A549 (cell line): Measurements from ENCODE around the gene SLC16A6. TPM values are rescaled to one million over a fixed set of nuclear protein-coding genes. Genes with fewer than 3 reads are reported as not detected.
"Not testable (repeated sequence)": the region's sequence is repeated elsewhere in the genome, so short reads cannot be mapped to it uniquely, and the experiment has no call there.

Experiments
- ATAC-seq, 2 experiments: fragments of 200-7000 bp in 1 of 2; fragments of >200 bp in 1 of 2; cut with Nextera tagmentation in 1 of 2; cut with Tn5 transposase in 1 of 2; 3 replicates each; pipeline versions ENCODE4 v1.8.0 to v1.9.1; 2018 to 2020; ENCODE audit warnings: mild to moderate bottlenecking in 1 of 2, moderate library complexity in 1 of 2
- CTCF ChIA-PET: fragments of 300-600 bp; sonication (Branson Sonifier 250); formaldehyde crosslinking; extraction: SDS; loops from one replicate; lab custom pipeline; 2021; ENCODE audit warnings: antibody characterized with exemption, inconsistent platforms; lab: Yijun Ruan, JAX
- POLR2A ChIA-PET: fragments of 350-600 bp; formaldehyde crosslinking; extraction: SDS; loops from one replicate; lab custom pipeline; 2021; ENCODE audit warnings: antibody characterized with exemption, inconsistent platforms; lab: Yijun Ruan, JAX
- DNase-seq, 2 experiments: peaks; one replicate each; pipeline versions ENCODE4 v3.0.0 to v3.0.0-alpha.2; 2011 to 2016; ENCODE audit warnings: low read depth in 1 of 2, low spot score in 1 of 2
- FAIRE-seq: peaks from 2 replicates; lab custom pipeline; 2011; peaks lifted over from hg19 to GRCh38; lab: Jason Lieb, UNC
- H3K27ac ChIP-seq, 2 experiments: fragments of >200 bp; sonication (Bioruptor Twin); formaldehyde crosslinking; 3 replicates each; pipeline ENCODE4 v1.5.1; 2016 to 2017
- H3K4me1 ChIP-seq: fragments of >200 bp; sonication (Bioruptor Twin); formaldehyde crosslinking; 3 replicates; pipeline ENCODE4 v1.6.1; 2016
- H3K4me2 ChIP-seq: fragments of >200 bp; sonication (Bioruptor Twin); formaldehyde crosslinking; 3 replicates; pipeline ENCODE4 v1.6.1; 2016
- H3K4me3 ChIP-seq: fragments of >200 bp; sonication (Bioruptor Twin); formaldehyde crosslinking; 3 replicates; pipeline ENCODE4 v1.5.1; 2016
- H3K9me3 ChIP-seq: fragments of >200 bp; sonication (Bioruptor Twin); formaldehyde crosslinking; 3 replicates; pipeline ENCODE4 v1.6.1; 2016
- CBX2 ChIP-seq: fragments of 200-600 bp; sonication (generic); IDR thresholded peaks from 2 replicates; pipeline ENCODE4 v1.6.1; 2016; ENCODE audit warnings: low read depth, mild to moderate bottlenecking, borderline replicate concordance
- CEBPB ChIP-seq, 2 experiments: fragments of >200 bp in 1 of 2; sonication (Bioruptor Twin) in 1 of 2; formaldehyde crosslinking in 1 of 2; IDR thresholded peaks; 2 replicates each; pipeline ENCODE4 v1.6.1; 2012 to 2016
- CHD4 ChIP-seq: fragments of 200-600 bp; sonication (generic); IDR thresholded peaks from 2 replicates; pipeline ENCODE4 v1.6.1; 2016; ENCODE audit warnings: antibody characterized with exemption, mild to moderate bottlenecking, borderline replicate concordance
- EP300 ChIP-seq, 2 experiments: fragments of >200 bp; sonication (Bioruptor Twin); formaldehyde crosslinking; IDR thresholded peaks; 2 replicates in 1 of 2; 3 replicates in 1 of 2; pipeline ENCODE4 v1.6.1; 2016 to 2017
- ESRRA ChIP-seq: fragments of 150-350 bp; IDR thresholded peaks from 2 replicates; pipeline ENCODE4 v1.6.1; 2014; ENCODE audit warnings: mild to moderate bottlenecking, low read length, borderline replicate concordance
- FOXS1 ChIP-seq: fragments of 250-450 bp; sonication (Bioruptor Pico); IDR thresholded peaks from 2 replicates; pipeline ENCODE4 v1.5.0; 2020; ENCODE audit warnings: mild to moderate bottlenecking, moderate library complexity
- HDAC2 ChIP-seq: fragments of 200-600 bp; sonication (generic); IDR thresholded peaks from 2 replicates; pipeline ENCODE4 v1.6.1; 2016
- HEYL ChIP-seq: fragments of 250-450 bp; sonication (Bioruptor Pico); IDR thresholded peaks from 2 replicates; pipeline ENCODE4 v1.8.0; 2021; ENCODE audit warnings: mild to moderate bottlenecking, moderate library complexity
- HOXB13 ChIP-seq: fragments of 250-450 bp; sonication (Bioruptor Pico); IDR thresholded peaks from 2 replicates; pipeline ENCODE4 v1.5.0; 2020; ENCODE audit warnings: low read depth, mild to moderate bottlenecking, moderate library complexity
- HOXB5 ChIP-seq: fragments of 250-450 bp; sonication (Bioruptor Pico); IDR thresholded peaks from 2 replicates; pipeline ENCODE4 v1.5.0; 2020; ENCODE audit warnings: mild to moderate bottlenecking, moderate library complexity
- KDM5A ChIP-seq: fragments of 200-600 bp; sonication (generic); IDR thresholded peaks from 2 replicates; pipeline ENCODE4 v1.6.1; 2016; ENCODE audit warnings: antibody characterized with exemption, mild to moderate bottlenecking
- MAFK ChIP-seq: fragments of 450-650 bp; IDR thresholded peaks from 2 replicates; pipeline ENCODE4 v1.6.1; 2014; ENCODE audit not compliant: partially characterized antibody
- MYC ChIP-seq: IDR thresholded peaks from 2 replicates; pipeline ENCODE4 v1.6.1; 2012; ENCODE audit warnings: mild to moderate bottlenecking, inconsistent platforms, low read length, improper control_type of control experiment, borderline replicate concordance
- PHF8 ChIP-seq: fragments of 200-600 bp; sonication (generic); IDR thresholded peaks from 2 replicates; pipeline ENCODE4 v1.6.1; 2016; ENCODE audit warnings: low read depth, mild to moderate bottlenecking, antibody characterized with exemption, moderate library complexity, borderline replicate concordance
- POLR2AphosphoS2 ChIP-seq: conservative IDR thresholded peaks from 2 replicates; pipeline ENCODE4 v1.6.1; 2012; ENCODE audit warnings: low read length, improper control_type of control experiment, inconsistent platforms
- RAD21 ChIP-seq, 2 experiments: fragments of >200 bp in 1 of 2; sonication (Bioruptor Twin) in 1 of 2; formaldehyde crosslinking in 1 of 2; IDR thresholded peaks in 1 of 2; conservative IDR thresholded peaks in 1 of 2; 2 replicates in 1 of 2; 3 replicates in 1 of 2; pipeline ENCODE4 v1.6.1; 2012 to 2018; ENCODE audit warnings: inconsistent platforms in 1 of 2
- RARB ChIP-seq: fragments of 250-450 bp; sonication (Bioruptor Pico); IDR thresholded peaks from 2 replicates; pipeline ENCODE4 v1.8.0; 2021; ENCODE audit warnings: mild to moderate bottlenecking, moderate library complexity
- RNF2 ChIP-seq: fragments of 200-600 bp; sonication (generic); IDR thresholded peaks from 2 replicates; pipeline ENCODE4 v1.6.1; 2016; ENCODE audit warnings: low read depth, mild to moderate bottlenecking, antibody characterized with exemption, moderate library complexity, borderline replicate concordance
- SMC3 ChIP-seq: fragments of >200 bp; sonication (Bioruptor Twin); formaldehyde crosslinking; IDR thresholded peaks from 3 replicates; pipeline ENCODE4 v1.6.1; 2018; ENCODE audit warnings: inconsistent platforms
- ZFP36 ChIP-seq: fragments of 450-650 bp; IDR thresholded peaks from 2 replicates; pipeline ENCODE4 v1.6.1; 2014; ENCODE audit warnings: borderline replicate concordance; ENCODE audit not compliant: partially characterized antibody
- WGBS: methylation state at CpG from one replicate; pipeline ENCODE4 v1.1.6; 2017; ENCODE audit errors: missing lambda C conversion rate; 5-methylcytosine and 5-hydroxymethylcytosine counted together
- polyA plus RNA-seq, 4 experiments: library from polyadenylated mRNA; depleted of rRNA in 3 of 4; stranded (reverse); fragments of >200 nt; fragmentation: RNase III in 1 of 4; extraction: RNeasy Plus Mini Kit Qiagen cat#74134 plus additional on column Dnase treatment in 1 of 4; gene quantifications; 2 replicates in 3 of 4; 3 replicates in 1 of 4; pipeline ENCODE4 v1.2.3, GENCODE V29; 2011 to 2017
- TF ChIP-seq, protein P1 (sequence below): IDR thresholded peaks from 2 replicates; pipeline ENCODE4 v1.6.1; 2012; ENCODE audit warnings: low read depth, borderline replicate concordance
- TF ChIP-seq, protein P2 (sequence below): fragments of 250-450 bp; sonication (Bioruptor Pico); IDR thresholded peaks from 2 replicates; pipeline ENCODE4 v1.5.0; 2020; ENCODE audit warnings: low read depth, mild to moderate bottlenecking, moderate library complexity
- TF ChIP-seq, protein P3 (sequence below): fragments of >200 bp; sonication (Bioruptor Twin); formaldehyde crosslinking; IDR thresholded peaks from 3 replicates; pipeline ENCODE4 v1.5.1; 2016
- TF ChIP-seq, protein P4 (sequence below): fragments of >200 bp; sonication (Bioruptor Twin); formaldehyde crosslinking; IDR thresholded peaks from 3 replicates; pipeline ENCODE4 v1.6.1; 2016

SLC16A6 gene
- polyA plus RNA-seq, 2 of the 4 experiments (the other 2 are of a cell fraction), result 0.17 to 0.52 TPM

DNA sequence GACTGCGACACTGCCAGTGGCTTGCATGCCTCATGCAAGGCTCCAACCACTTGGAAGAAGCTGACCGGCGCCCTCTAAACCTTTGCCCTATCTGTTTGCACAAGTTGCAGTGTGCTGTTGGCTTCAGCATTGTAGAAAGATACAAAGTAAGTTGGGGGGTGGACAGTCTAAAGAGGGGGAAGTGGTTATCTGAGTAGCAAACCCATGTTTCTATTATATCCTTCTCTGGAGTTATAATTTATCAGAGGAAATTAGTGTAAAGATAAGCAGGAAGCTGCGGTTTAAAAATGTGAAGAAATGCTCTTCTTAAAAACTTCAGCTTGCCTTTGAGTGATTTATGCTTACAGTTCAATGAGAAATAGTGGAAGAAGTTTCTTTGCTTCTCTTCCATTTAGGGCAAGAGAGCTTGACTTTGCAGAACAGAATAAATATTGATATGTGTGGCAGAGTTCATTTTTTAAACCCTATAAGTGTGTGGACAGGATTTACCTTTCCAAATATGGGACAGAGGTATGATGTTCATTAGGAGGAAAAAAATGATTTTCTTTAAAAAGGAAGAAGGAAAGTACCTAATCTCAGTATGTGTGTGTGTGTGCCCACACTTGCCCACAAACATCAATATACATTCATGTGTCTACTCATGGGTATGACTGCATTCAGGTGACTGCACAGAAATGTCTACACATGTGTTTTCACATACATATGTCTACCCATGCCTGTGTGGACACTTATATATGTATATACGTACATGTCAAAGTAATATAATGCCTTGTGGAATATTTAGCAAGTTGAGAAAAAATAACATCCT, 35.0 kb downstream of the SLC16A6 start:
- DNase-seq (no peak), ATAC-seq (no peak), FAIRE-seq (peak; percentile 81)
- TF ChIP-seq CHD4, result no peak
- no peak for TF ChIP-seq ESRRA
- TF ChIP-seq FOXS1, result no peak
- no peak for TF ChIP-seq RAD21 (conservative IDR thresholded peaks at IDR 0.05 in 1 of 2, IDR thresholded peaks at IDR 0.05 in 1 of 2)
- TF ChIP-seq EP300 (IDR thresholded peaks at IDR 0.05), result no peak
- Histone ChIP-seq H3K27ac (no peak overlapping the region), H3K4me3 (no peak overlapping the region), H3K4me2 (no peak overlapping the region), H3K4me1 (no peaks in the 10 kb centered on the region), H3K9me3 (no peaks in the 10 kb centered on the region)
- ChIA-PET CTCF (interaction anchor here (0.7 to 3.0 kb wide), 2 partner anchors 36 to 144 kb away, joined by 3 to 12 read pairs; no protein-coding TSS in a partner anchor), POLR2A (interaction anchor here (0.7 kb wide), 1 partner anchor 8 kb away, joined by 3 read pairs; no protein-coding TSS in a partner anchor)
- WGBS, result 83% methylated on average over 5 of the region's 5 CpGs

DNA sequence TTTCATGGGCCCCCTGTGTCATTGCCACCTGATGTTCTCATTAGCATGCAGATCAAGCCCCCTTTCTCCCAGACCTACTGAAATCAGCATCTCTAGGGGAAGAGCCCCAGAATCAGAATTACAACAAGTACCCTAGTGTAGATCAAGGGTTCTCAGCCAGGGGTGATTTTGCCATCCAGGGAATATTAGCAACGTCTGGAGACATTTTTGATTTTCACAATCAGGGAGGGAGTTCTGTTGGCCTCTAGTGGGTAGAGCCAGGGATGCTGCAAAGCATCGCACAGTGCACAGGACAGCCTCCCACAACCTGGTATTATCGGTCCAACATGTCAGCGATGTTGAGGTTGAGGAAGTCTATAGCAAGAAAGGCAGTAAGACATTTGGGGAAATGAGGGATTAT, 35.8 kb downstream of the SLC16A6 start:
- H3K4me3 ChIP-seq, result no peak overlapping the region
- no peak for ATAC-seq
- TF ChIP-seq SMC3 (no peak), HOXB13 (no peak), ZFP36 (no peak), HDAC2 (no peak), KDM5A (no peak), PHF8 (no peak), RARB (CRISPR knock-in tag) (no peak), HEYL (no peak), MYC (no peak), HOXB5 (CRISPR knock-in tag) (no peak), RNF2 (no peak)
- TF ChIP-seq, protein P1, sequence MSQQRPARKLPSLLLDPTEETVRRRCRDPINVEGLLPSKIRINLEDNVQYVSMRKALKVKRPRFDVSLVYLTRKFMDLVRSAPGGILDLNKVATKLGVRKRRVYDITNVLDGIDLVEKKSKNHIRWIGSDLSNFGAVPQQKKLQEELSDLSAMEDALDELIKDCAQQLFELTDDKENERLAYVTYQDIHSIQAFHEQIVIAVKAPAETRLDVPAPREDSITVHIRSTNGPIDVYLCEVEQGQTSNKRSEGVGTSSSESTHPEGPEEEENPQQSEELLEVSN, result no peak
- TF ChIP-seq, all 56 proteins: peak for 0
- H3K9me3 ChIP-seq, result no peaks in the 10 kb centered on the region
- DNase-seq (no peak), FAIRE-seq (no peak)
- ChIA-PET CTCF (interaction anchor here (1.2 to 3.0 kb wide), 3 partner anchors 7 to 181 kb away, joined by 7 to 17 read pairs (median 12); no protein-coding TSS in a partner anchor), POLR2A (no interaction called here)
- no peaks in the 10 kb centered on the region for H3K4me1 ChIP-seq
- no peak overlapping the region for H3K4me2 ChIP-seq
- H3K27ac ChIP-seq, result no peak overlapping the region
- WGBS, result 81% methylated on average over 4 of the region's 4 CpGs

DNA sequence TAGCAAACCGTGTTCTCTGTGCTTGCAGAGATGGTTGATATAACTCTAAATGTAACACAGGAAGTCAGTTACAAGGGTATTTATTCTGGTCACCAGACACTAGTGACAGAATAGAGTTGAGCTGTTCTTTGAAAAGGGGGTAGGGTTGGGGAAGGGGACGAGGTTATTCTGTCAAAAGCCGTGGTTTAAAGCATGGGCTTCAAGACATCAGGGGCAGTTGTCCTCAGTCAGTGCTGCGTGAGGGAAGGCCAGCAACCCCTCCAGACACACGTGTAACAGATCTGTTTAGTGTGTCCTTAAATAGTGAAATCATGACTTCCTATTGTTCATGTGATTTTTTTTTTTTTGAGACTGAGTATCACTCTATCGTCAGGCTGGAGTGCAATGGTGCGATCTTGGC, 37.5 kb downstream of the SLC16A6 start:
- H3K27ac ChIP-seq, H3K4me2 ChIP-seq, H3K4me1 ChIP-seq, POLR2A ChIA-PET, H3K9me3 ChIP-seq, H3K4me3 ChIP-seq, ATAC-seq, DNase-seq, FAIRE-seq: not testable (repeated sequence)
- WGBS, result 91% methylated on average over 7 of the region's 7 CpGs
- CTCF ChIA-PET, result interaction anchor here (0.7 to 3.0 kb wide), 5 partner anchors 9 to 179 kb away, joined by 3 to 17 read pairs (median 4); no protein-coding TSS in a partner anchor

DNA sequence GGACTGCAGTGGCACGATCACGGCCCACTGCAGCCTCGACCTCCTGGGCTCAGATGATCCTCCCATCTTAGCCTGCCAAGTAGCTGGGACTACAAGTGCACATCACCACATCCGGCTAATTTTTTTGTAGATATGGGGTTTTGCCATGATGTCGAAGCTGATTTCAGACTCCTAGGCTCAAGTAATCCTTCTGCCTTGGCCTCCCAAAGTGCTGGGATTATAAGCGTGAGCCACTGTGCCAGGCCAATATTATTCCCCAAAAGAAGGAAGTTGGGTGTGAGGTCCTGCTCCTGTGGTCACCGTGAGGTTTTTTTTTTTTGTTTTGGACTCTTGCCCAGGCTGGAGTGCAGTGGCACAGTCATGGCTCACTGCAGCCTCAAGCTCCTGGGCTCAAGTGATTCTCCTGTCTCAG, 41.6 kb downstream of the SLC16A6 start:
- Histone ChIP-seq H3K9me3 (no peaks in the 10 kb centered on the region), H3K4me2 (peak overlapping the region; percentile 80), H3K4me3 (no peak overlapping the region), H3K27ac (no peak overlapping the region), H3K4me1 (peaks cover 9% of the 10 kb centered on the region; the same call in 2 of the 3 replicates)
- no peak for FAIRE-seq
- ChIA-PET POLR2A (no interaction called here), CTCF (interaction anchor here (1.0 to 5.6 kb wide), 10 partner anchors 12 to 239 kb away, joined by 3 to 32 read pairs (median 15); no protein-coding TSS in a partner anchor)
- no peak for DNase-seq
- no peak for ATAC-seq
- 86% methylated on average over 7 of the region's 7 CpGs for WGBS
- TF ChIP-seq, protein P2, sequence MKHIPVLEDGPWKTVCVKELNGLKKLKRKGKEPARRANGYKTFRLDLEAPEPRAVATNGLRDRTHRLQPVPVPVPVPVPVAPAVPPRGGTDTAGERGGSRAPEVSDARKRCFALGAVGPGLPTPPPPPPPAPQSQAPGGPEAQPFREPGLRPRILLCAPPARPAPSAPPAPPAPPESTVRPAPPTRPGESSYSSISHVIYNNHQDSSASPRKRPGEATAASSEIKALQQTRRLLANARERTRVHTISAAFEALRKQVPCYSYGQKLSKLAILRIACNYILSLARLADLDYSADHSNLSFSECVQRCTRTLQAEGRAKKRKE (CRISPR knock-in tag), result no peak
- TF ChIP-seq RARB (CRISPR knock-in tag) (no peak), ESRRA (no peak), CBX2 (no peak), CEBPB (IDR thresholded peaks at IDR 0.05) (no peak), SMC3 (no peak), POLR2AphosphoS2 (no peak), HEYL (no peak), MAFK (no peak)
- TF ChIP-seq, protein P3, sequence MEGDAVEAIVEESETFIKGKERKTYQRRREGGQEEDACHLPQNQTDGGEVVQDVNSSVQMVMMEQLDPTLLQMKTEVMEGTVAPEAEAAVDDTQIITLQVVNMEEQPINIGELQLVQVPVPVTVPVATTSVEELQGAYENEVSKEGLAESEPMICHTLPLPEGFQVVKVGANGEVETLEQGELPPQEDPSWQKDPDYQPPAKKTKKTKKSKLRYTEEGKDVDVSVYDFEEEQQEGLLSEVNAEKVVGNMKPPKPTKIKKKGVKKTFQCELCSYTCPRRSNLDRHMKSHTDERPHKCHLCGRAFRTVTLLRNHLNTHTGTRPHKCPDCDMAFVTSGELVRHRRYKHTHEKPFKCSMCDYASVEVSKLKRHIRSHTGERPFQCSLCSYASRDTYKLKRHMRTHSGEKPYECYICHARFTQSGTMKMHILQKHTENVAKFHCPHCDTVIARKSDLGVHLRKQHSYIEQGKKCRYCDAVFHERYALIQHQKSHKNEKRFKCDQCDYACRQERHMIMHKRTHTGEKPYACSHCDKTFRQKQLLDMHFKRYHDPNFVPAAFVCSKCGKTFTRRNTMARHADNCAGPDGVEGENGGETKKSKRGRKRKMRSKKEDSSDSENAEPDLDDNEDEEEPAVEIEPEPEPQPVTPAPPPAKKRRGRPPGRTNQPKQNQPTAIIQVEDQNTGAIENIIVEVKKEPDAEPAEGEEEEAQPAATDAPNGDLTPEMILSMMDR, result no peak
- TF ChIP-seq, protein P4, sequence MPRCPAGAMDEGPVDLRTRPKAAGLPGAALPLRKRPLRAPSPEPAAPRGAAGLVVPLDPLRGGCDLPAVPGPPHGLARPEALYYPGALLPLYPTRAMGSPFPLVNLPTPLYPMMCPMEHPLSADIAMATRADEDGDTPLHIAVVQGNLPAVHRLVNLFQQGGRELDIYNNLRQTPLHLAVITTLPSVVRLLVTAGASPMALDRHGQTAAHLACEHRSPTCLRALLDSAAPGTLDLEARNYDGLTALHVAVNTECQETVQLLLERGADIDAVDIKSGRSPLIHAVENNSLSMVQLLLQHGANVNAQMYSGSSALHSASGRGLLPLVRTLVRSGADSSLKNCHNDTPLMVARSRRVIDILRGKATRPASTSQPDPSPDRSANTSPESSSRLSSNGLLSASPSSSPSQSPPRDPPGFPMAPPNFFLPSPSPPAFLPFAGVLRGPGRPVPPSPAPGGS, result no peak
